PC-9 (cell line): ENCODE results near the gene CEACAM6. TPM values are rescaled to one million over a fixed set of nuclear protein-coding genes. Genes with fewer than 3 reads are reported as not detected.

Experiments used
- BruUV-seq: library from RNA; stranded (reverse); fragments of 400-500 nt; replicated peaks from 2 replicates; lab custom pipeline; 2021; lab: Mats Ljungman, UMichigan
- CTCF ChIA-PET: fragments of 300-600 bp; sonication (Branson Sonifier 250); formaldehyde crosslinking; loops from one replicate; lab custom pipeline; 2022; ENCODE audit warnings: antibody characterized with exemption; lab: Charles Lee
- POLR2A ChIA-PET: fragments of 300-600 bp; sonication (Branson Sonifier 250); formaldehyde crosslinking; loops from one replicate; lab custom pipeline; 2022; ENCODE audit warnings: antibody characterized with exemption; ENCODE audit not compliant: unreplicated experiment; lab: Charles Lee
- DNase-seq, 2 experiments: peaks; one replicate each; pipeline versions ENCODE4 v3.0.0 to v3.0.0-alpha.2; 2015 to 2022; ENCODE audit warnings: mixed read lengths in 1 of 2
- H2AFZ ChIP-seq: fragments of 200-600 bp; sonication (generic); 2 replicates; pipeline ENCODE4 v1.8.1; 2017; ENCODE audit warnings: antibody characterized with exemption
- H3F3A ChIP-seq: fragments of 200-600 bp; sonication (generic); 2 replicates; pipeline ENCODE4 v1.8.1; 2017; ENCODE audit warnings: antibody characterized with exemption, mild to moderate bottlenecking, low read depth; ENCODE audit not compliant: insufficient read depth
- H3K27ac ChIP-seq: fragments of 200-600 bp; sonication (generic); 2 replicates; pipeline ENCODE4 v1.6.1; 2016; ENCODE audit warnings: mixed run types
- H3K27me3 ChIP-seq: fragments of 200-600 bp; sonication (generic); 2 replicates; pipeline ENCODE4 v1.6.1; 2016; ENCODE audit warnings: low read depth, mixed run types; ENCODE audit not compliant: insufficient read depth
- H3K36me3 ChIP-seq: fragments of 200-600 bp; sonication (generic); 2 replicates; pipeline ENCODE4 v1.6.1; 2016; ENCODE audit warnings: low read depth, mixed run types
- H3K4me1 ChIP-seq: fragments of 200-600 bp; sonication (generic); replicated peaks from 2 replicates; pipeline ENCODE4 v1.6.1; 2016; ENCODE audit warnings: mixed run types; ENCODE audit not compliant: insufficient read depth
- H3K4me2 ChIP-seq: fragments of 200-600 bp; sonication (generic); 2 replicates; pipeline ENCODE4 v1.6.1; 2017; ENCODE audit warnings: mixed run types
- H3K4me3 ChIP-seq: fragments of 200-600 bp; sonication (generic); 2 replicates; pipeline ENCODE4 v1.6.1; 2016; ENCODE audit warnings: mixed run types
- H3K79me2 ChIP-seq: fragments of 200-600 bp; sonication (generic); 2 replicates; pipeline ENCODE4 v1.6.1; 2017; ENCODE audit warnings: low read depth, mixed run types
- H3K9me2 ChIP-seq: fragments of 200-600 bp; sonication (generic); 2 replicates; pipeline ENCODE4 v1.8.1; 2017; ENCODE audit warnings: mild to moderate bottlenecking; ENCODE audit not compliant: insufficient read depth
- H3K9me3 ChIP-seq: fragments of 200-600 bp; sonication (generic); 2 replicates; pipeline ENCODE4 v1.8.1; 2016; ENCODE audit warnings: low read depth; ENCODE audit not compliant: insufficient read depth
- H4K20me1 ChIP-seq: fragments of 200-600 bp; sonication (generic); 2 replicates; pipeline ENCODE4 v1.8.1; 2017; ENCODE audit not compliant: insufficient read depth
- CTCF ChIP-seq: fragments of 200-600 bp; sonication (generic); conservative IDR thresholded peaks from 2 replicates; pipeline ENCODE4 v1.6.1; 2017; ENCODE audit warnings: mixed run types, antibody characterized with exemption, mild to moderate bottlenecking, moderate library complexity
- EZH2 ChIP-seq: fragments of 200-600 bp; sonication (generic); IDR thresholded peaks from 2 replicates; pipeline ENCODE4 v1.8.0; 2017; ENCODE audit warnings: antibody characterized with exemption, low read depth
- intact Hi-C: fragments of 100-400 bp; cut with micrococcal nuclease; formaldehyde crosslinking; loops from one replicate; pipeline ENCODE4 v1.10.0; 2022; ENCODE audit not compliant: unreplicated experiment
- total RNA-seq: library from RNA; stranded (reverse); gene quantifications from 2 replicates; pipeline ENCODE4 v1.2.3, GENCODE V29; 2021

Gene CEACAM6
- total RNA-seq, 1 experiment from 2014 or later: 468 TPM

GRCh38 chr19:41810301-41810700 is 55.0 kb downstream of the CEACAM6 start:
- Histone ChIP-seq H3K9me2 (no peaks in the 10 kb centered on the region), H3K79me2 (no peaks in the 10 kb centered on the region), H3F3A (no peaks in the 10 kb centered on the region), H3K27ac (no peak overlapping the region), H4K20me1 (no peaks in the 10 kb centered on the region), H3K9me3 (no peaks in the 10 kb centered on the region), H3K4me2 (no peak overlapping the region), H2AFZ (no peak overlapping the region), H3K4me1 (no peaks in the 10 kb centered on the region), H3K4me3 (no peak overlapping the region), H3K36me3 (no peaks in the 10 kb centered on the region), H3K27me3 (no peaks in the 10 kb centered on the region)
- CTCF ChIA-PET: no interaction called here
- intact Hi-C loops: no loop called here
- TF ChIP-seq CTCF (no peak), EZH2 (no peak)
- no peak for DNase-seq
- POLR2A ChIA-PET: no interaction called here
- BruUV-seq: no TSS peak

- Histone ChIP-seq H3K36me3 (no peaks in the 10 kb centered on the region), H3K27ac (no peak overlapping the region), H3K79me2 (no peaks in the 10 kb centered on the region), H2AFZ (no peak overlapping the region), H3K4me2 (no peak overlapping the region), H3K27me3 (no peaks in the 10 kb centered on the region), H3K9me3 (no peaks in the 10 kb centered on the region), H4K20me1 (no peaks in the 10 kb centered on the region), H3K4me1 (no peaks in the 10 kb centered on the region), H3K4me3 (no peak overlapping the region), H3K9me2 (no peaks in the 10 kb centered on the region), H3F3A (no peaks in the 10 kb centered on the region)
- ChIA-PET POLR2A (no interaction called here), CTCF (no interaction called here)
- TF ChIP-seq CTCF (no peak), EZH2 (no peak)
- intact Hi-C loops: no loop called here
- DNase-seq: no peak
- BruUV-seq: no TSS peak
These were observed 55.7 kb downstream of the CEACAM6 start for GRCh38 chr19:41811036-41811435.

- H3K79me2 ChIP-seq: no peaks in the 10 kb centered on the region
- no peaks in the 10 kb centered on the region for H3K9me3 ChIP-seq
- no peaks in the 10 kb centered on the region for H3F3A ChIP-seq
- H3K36me3 ChIP-seq: no peaks in the 10 kb centered on the region
- no peak overlapping the region for H3K27ac ChIP-seq
- H2AFZ ChIP-seq: no peak overlapping the region
- no TSS peak for BruUV-seq
- H4K20me1 ChIP-seq: no peaks in the 10 kb centered on the region
- ChIA-PET CTCF (interaction anchor here (0.6 kb wide), 1 partner anchor 37 kb away, joined by 5 read pairs; no protein-coding TSS in a partner anchor), POLR2A (no interaction called here)
- H3K4me3 ChIP-seq: no peak overlapping the region
- no peaks in the 10 kb centered on the region for H3K27me3 ChIP-seq
- intact Hi-C loops: no loop called here
- H3K4me1 ChIP-seq: no peaks in the 10 kb centered on the region
- TF ChIP-seq EZH2 (no peak), CTCF (no peak)
- no peak for DNase-seq
- H3K4me2 ChIP-seq: no peak overlapping the region
- no peaks in the 10 kb centered on the region for H3K9me2 ChIP-seq
These were observed 56.7 kb downstream of the CEACAM6 start for GRCh38 chr19:41811981-41812380.
